ENCODE data around the gene KSR2. TPM values are rescaled to one million over a fixed set of nuclear protein-coding genes. Genes with fewer than 3 reads are reported as not detected.

Gene KSR2
- total and polyA plus RNA-seq, 2 of the 4 experiments (the other 2 are of a cell fraction) = not detected

- no peak overlapping the region for H3K4me3 ChIP-seq (ENCODE audit: insufficient read depth, low read depth, low read length)
- H3K9me3 ChIP-seq (ENCODE audit: control insufficient read depth, insufficient read depth, low read length) = no peaks in the 10 kb centered on the region; the same call in 1 of the 2 replicates
- ATAC-seq (ENCODE audit: low read depth) = no peak
- H2AK9ac ChIP-seq (replicated peaks; ENCODE audit: low read depth, low read length, poor library complexity) = no peak overlapping the region
- no peak overlapping the region for H3K9ac ChIP-seq (ENCODE audit: low read depth, low read length)
- no peak overlapping the region for H3K4me2 ChIP-seq (ENCODE audit: low read depth, low read length)
- H3K9me1 ChIP-seq (ENCODE audit: insufficient read depth, low read length) = no peaks in the 10 kb centered on the region
- H3K18ac ChIP-seq (ENCODE audit: low read depth, low read length) = no peak overlapping the region
- H4K8ac ChIP-seq (ENCODE audit: low read depth in 2 of 2, low read length in 2 of 2) = no peak overlapping the region
- H3K4ac ChIP-seq (ENCODE audit: low read depth, low read length) = no peak overlapping the region
- no peak overlapping the region for H2BK20ac ChIP-seq (ENCODE audit: low read depth, low read length)
- no peak overlapping the region for H2BK15ac ChIP-seq (ENCODE audit: low read depth, low read length)
- H4K20me1 ChIP-seq (ENCODE audit: insufficient read depth, low read length) = no peaks in the 10 kb centered on the region
- H2BK5ac ChIP-seq (ENCODE audit: low read depth, low read length, poor library complexity, severe bottlenecking) = no peak overlapping the region
- H2BK120ac ChIP-seq (ENCODE audit: low read depth, low read length) = no peak overlapping the region
- intact Hi-C loops (cut with micrococcal nuclease) (no loop called here), in situ Hi-C loops (cut with MboI; ENCODE audit: low sequenced_read_pairs) (no loop called here), dilution Hi-C loops (cut with HindIII; ENCODE audit: low sequenced_read_pairs, unreplicated experiment) (no loop called here)
- no peak overlapping the region for H3K23ac ChIP-seq (ENCODE audit: low read depth, low read length)
- no peak overlapping the region for H4K91ac ChIP-seq (ENCODE audit: insufficient read depth, low read depth, low read length)
- no peak for TF ChIP-seq ELK1 (IDR thresholded peaks at IDR 0.05; ENCODE audit: borderline replicate concordance, low read depth, low read length)
- no peak overlapping the region for H4K5ac ChIP-seq (ENCODE audit: low read depth, low read length)
- no peaks in the 10 kb centered on the region for H3K36me3 ChIP-seq (ENCODE audit: control insufficient read depth, insufficient read depth, low read length)
- H3K14ac ChIP-seq (replicated peaks; ENCODE audit: low read depth, low read length) = no peak overlapping the region
- H3K56ac ChIP-seq (ENCODE audit: extremely low read depth, insufficient read depth, low read length) = no peak overlapping the region
- H2AK5ac ChIP-seq (ENCODE audit: low read depth, low read length) = no peak overlapping the region
- H3K27ac ChIP-seq (ENCODE audit: insufficient read depth, low read length) = no peak overlapping the region
- no peak for DNase-seq
- peaks cover 13% of the 10 kb centered on the region for H3K27me3 ChIP-seq (ENCODE audit: control insufficient read depth, insufficient read depth, low read length)
- WGBS, 2 experiments (ENCODE audit: extremely low coverage in 2 of 2, insufficient read length in 1 of 2) = no CpG with 5 or more reads among the region's 10 CpGs
- no TSS peak for BruUV-seq (replicated peaks)
- POLR2A ChIA-PET (ENCODE audit: unreplicated experiment) = no interaction called here
- H3K79me1 ChIP-seq (ENCODE audit: low read depth in 1 of 2, low read length in 2 of 2) = no peaks in the 10 kb centered on the region
- no peak overlapping the region for H2AFZ ChIP-seq (replicated peaks; ENCODE audit: low read length, poor library complexity)
- CTCF ChIA-PET = no interaction called here
- H3K4me1 ChIP-seq (ENCODE audit: control insufficient read depth, insufficient read depth, low read length) = no peaks in the 10 kb centered on the region
Observed at GRCh38 chr12:117968151-117968789, 520 bp downstream of the KSR2 start.

Data from IMR-90 (cell line).